ENCODE results near the gene HLA-A.

DNA sequence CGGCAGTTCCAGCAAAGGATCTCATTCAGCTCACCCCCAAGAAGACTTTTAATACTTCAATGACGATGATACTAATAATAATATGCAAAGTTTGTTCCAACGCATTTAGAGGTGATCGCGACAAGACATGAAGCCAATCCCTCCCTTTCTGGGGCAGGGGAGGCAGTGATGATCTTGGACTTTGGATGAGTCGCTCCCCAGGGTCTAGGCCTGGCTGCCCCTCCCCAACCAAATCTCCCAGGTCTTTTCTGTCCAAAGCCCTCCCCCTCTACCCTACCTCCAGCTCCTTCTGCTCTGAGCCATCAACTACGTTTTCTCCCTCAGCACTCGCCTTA is 33.9 kb downstream of the HLA-A start:
- TF ChIP-seq RREB1 (CRISPR knock-in tag; IDR thresholded peaks at IDR 0.05) (no peak), KDM1A (IDR thresholded peaks at IDR 0.05) (no peak), SMAD1 (IDR thresholded peaks at IDR 0.05; ENCODE audit: low read depth, low read length, partially characterized antibody) (no peak), BDP1 (IDR thresholded peaks at IDR 0.05; ENCODE audit: insufficient read depth, insufficient read length) (no peak)
